Left forelimb (tissue), 1 donor: ENCODE measurements around the gene PLD2.

Experiments
- DNase-seq: peaks from one replicate; pipeline ENCODE4 v3.0.0-alpha.2; 2018; ENCODE audit warnings: low spot score

Gene PLD2

GRCh38 chr17:4833941-4834680 is 27.2 kb downstream of the PLD2 start:
- DNase-seq: no peak

DNA sequence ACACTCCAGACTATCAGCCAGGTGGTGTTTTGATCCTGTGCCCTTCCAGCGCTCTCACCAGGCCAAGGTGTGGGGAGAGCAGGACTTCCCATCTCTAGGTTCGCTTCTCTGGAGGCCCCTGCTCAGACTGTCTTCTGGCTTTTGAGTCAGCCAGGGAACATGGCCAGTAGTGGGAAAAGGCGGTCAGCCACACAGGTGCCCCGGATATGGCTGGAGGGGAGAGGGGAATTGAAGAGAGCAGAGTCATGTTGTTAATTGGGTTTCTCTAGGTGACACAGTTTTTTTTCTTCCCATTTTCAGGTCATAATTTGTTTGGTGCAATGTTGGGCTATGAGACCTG is 27.7 kb downstream of the PLD2 start:
- DNase-seq: no peak

GRCh38 chr17:4836221-4836620 is 29.3 kb downstream of the PLD2 start:
- DNase-seq: no peak

GRCh38 chr17:4837471-4838308 is 30.7 kb downstream of the PLD2 start:
- DNase-seq: no peak

DNA sequence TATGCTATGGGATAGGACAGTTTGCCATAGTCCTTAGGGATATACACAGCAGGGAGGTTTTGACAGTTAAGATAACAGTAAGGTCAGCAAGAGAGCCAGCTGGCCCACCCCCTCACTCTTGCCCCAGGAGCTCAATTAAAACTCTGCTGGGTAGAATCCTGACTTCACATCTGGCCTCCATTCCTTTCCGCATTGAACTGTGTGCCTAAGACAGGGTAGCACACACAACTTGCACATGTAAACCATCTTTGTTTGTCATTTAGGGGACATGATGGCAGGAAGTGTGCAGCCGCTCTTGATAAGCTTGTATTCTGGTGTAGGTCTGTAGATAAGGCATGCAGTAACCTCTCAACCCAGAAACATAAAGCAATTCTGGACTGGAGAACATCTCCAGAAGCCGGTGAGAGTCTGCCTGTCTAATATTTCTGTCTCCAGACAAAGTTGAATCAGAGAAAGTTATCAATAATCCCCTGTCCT is 31.4 kb downstream of the PLD2 start:
- no peak for DNase-seq

- no peak for DNase-seq
Observed at GRCh38 chr17:4839221-4839620, 32.3 kb downstream of the PLD2 start.

DNA sequence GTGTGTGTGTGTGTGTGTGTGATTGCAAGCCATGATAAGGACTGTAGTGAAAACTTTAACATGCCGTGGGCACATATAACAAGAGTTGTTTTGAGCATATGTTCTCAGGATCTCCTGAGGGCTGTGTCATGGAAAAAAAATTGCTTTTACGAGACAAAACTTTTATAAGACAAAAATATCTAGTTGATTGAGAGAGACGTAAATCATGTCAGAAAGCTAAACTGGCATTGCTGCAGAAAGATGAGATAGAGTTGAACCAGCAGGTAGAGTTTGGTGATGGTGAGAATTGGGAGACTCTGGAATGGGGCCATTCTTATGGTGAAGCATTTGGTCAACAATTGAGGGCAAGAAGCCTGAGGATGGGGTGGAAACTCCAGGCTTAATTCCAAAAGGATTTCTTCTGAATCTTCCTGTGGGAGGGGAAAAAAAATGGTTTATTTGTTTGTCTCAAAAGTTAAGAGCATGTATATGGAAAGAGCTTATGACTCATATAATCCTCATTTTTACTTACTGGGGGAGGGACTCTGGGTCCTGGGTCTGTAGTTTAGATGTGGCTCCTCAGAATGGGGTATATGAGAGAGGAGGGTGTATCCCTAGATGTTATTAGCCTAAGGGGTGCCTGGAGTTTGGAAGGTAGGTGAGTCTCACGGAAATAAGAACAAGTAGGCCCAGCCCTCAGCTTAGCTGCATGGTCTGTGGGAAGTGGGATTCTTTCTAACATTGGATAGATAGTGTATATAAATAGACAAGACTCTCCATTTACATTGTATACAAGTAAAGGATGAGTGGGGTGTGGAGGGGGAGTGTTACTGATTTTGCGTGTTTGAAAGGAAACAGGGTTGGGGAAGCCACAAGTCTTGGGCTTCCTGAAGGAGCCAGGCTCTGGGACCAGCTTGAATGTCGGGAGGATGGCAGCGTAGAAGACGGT is 33.3 kb downstream of the PLD2 start:
- DNase-seq: no peak

- DNase-seq: no peak
Observed at GRCh38 chr17:4840893-4841242, 33.9 kb downstream of the PLD2 start.

DNA sequence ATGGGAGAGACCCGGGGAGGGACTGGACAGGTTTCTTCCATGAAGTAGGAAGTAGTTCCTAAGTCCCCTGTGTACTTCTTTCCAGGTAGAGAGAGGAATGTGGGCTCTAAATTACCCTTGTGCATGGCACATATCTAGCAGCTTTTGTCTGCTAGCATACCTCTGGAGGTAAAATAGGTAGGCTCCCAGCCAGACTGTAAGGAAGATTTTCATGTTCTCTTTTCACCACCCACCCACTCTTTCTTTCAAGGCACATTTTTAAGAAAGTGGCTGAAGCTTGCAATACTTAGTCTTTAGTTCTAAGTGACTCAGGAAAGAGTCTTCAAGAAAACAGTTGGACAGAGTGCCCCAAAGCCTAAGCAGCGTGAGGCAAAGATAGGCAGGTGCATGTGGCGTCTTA is 35.4 kb downstream of the PLD2 start:
- DNase-seq: no peak

DNA sequence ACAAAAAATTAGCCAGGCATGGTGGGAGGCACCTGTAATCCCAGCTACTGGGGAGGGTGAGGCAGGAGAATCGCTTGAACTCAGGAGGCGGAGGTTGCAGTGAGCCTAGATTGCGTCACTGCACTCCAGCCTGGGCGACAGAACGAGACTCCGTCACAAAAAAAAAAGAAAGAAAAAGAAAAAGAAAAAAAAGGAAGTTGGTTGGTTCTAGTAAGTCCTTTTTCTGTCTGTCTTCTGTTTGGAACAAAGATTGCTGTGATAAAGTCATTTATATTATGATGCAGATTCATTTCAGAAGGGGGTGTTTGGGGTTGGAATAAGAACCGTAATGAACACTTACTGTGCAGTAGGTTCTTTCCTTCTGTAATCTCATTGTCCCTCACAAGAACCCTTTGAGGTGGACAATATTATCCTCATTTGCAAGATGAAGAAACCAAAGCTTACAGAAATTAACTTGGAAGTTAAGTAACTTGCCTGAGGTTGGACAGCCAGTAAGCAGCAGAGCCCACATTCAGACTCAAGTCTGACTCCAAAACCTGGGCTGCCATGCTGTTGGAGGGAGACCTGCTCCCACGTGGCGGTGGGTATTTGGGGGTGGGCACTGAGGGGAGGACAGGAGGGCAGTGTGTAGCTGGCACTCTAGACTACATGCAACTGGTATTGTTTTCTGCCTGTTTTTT is 36.5 kb downstream of the PLD2 start:
- DNase-seq: no peak

DNA sequence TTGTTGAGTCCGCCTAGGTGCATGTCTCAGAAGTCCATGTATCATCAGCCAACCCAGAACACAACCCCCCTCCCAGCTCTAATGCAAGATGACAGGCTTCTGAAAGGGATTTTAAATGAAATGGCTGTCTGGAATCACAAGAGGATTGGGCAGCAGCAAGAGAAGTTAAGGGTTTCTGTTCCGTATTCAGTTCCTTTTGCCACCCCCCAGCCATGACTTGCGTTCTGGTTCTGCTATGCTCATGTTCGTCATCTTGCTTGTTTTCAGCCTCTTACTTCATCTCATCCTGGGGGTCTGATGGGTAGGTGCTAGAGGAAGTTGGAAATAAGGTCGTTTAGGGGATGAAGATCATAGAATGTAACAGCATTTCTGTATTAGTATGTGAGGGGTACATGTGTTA is 38.2 kb downstream of the PLD2 start:
- DNase-seq: no peak

- DNase-seq: no peak
Observed at GRCh38 chr17:4846635-4847390, 39.9 kb downstream of the PLD2 start.

- no peak for DNase-seq
Observed at GRCh38 chr17:4849011-4849536, 42.1 kb downstream of the PLD2 start.

DNA sequence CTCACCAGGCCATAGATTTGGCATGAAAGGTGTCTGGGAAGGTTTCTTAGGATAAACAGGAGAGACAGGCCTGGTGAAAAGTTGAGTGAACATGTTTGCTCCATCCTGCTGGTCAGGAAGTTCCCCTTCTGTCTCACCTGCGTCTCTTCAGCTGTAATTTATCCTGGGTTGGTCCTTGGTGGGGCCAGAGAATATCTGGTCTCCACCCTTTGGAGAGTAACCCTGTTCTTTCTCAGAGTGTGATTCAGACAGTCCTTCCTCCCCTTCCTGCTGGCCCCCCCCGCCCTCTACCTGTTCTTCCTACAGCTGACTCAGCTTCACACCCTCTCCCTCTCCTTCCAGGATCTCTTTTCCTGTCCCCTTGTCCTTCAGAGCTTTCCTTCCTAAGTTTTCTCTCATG is 43.3 kb downstream of the PLD2 start:
- no peak for DNase-seq

GRCh38 chr17:4851084-4851483 is 44.1 kb downstream of the PLD2 start:
- no peak for DNase-seq

- no peak for DNase-seq
Observed at GRCh38 chr17:4852567-4853207, 45.7 kb downstream of the PLD2 start.

- no peak for DNase-seq
Observed at GRCh38 chr17:4853208-4853671, 46.3 kb downstream of the PLD2 start.

DNA sequence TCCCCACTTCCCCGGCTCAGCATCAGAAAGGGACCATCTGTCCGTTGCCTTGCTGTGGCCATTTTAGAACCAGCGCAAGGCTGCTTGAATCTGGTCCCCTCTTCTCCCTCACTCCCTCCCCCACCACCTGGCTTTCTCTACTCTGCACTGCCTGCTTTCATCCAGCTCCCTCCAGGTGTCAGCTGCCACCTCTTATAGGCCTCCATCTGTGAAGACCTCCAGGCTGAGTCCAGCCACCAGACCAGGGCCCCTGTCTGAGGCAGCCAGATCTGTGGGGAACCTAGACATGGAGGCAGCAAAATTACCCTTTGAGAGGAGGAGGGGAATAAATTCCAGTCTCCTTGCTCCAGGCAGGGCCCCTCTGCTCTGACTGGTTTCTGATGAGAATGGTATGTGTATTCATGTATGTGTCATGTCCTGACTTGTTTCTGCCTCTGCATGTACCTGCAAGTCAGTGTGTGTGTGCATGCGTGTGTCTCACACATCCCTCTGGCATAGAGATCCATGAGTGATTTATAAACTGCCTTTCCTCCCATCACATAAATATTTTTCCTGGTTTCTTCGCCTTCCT is 47.2 kb downstream of the PLD2 start:
- no peak for DNase-seq

- DNase-seq: no peak
Observed at GRCh38 chr17:4856271-4856936, 49.5 kb downstream of the PLD2 start.
